Neural cell (in vitro differentiated cells): ENCODE data around the gene ZIC4. TPM values are rescaled to one million over a fixed set of nuclear protein-coding genes. Genes with fewer than 3 reads are reported as not detected.

Experiments used
- H2AFZ ChIP-seq: fragments of 200-600, 300-800 bp; sonication (generic), shearing (Covaris generic); 2 replicates; pipeline ENCODE4 v1.6.0; 2014; ENCODE audit warnings: low read depth, mild to moderate bottlenecking, antibody characterized with exemption, low read length, moderate library complexity
- H3F3A ChIP-seq: fragments of 200-600 bp; shearing (Covaris generic); 2 replicates; pipeline ENCODE4 v1.6.1; 2016; ENCODE audit warnings: mild to moderate bottlenecking, moderate library complexity, mixed read lengths, antibody characterized with exemption, low read length; ENCODE audit not compliant: insufficient read depth, poor library complexity, severe bottlenecking
- H3K27ac ChIP-seq: fragments of 200-600, 300-800 bp; sonication (generic), shearing (Covaris generic); 2 replicates; pipeline ENCODE4 v1.5.1; 2014; ENCODE audit warnings: mild to moderate bottlenecking, low read length, moderate library complexity
- H3K27me3 ChIP-seq: fragments of 300-800, 200-600 bp; sonication (generic), shearing (Covaris generic); 2 replicates; pipeline ENCODE4 v1.6.0; 2014; ENCODE audit warnings: mild to moderate bottlenecking, low read depth, low read length, moderate library complexity; ENCODE audit not compliant: insufficient read depth
- H3K36me3 ChIP-seq: fragments of 300-800, 200-600 bp; sonication (generic), shearing (Covaris generic); 2 replicates; pipeline ENCODE4 v1.5.1; 2014; ENCODE audit warnings: mild to moderate bottlenecking, antibody characterized with exemption, low read length, moderate library complexity; ENCODE audit not compliant: insufficient read depth
- H3K4me2 ChIP-seq: fragments of 300-800, 200-600 bp; sonication (generic), shearing (Covaris generic); 2 replicates; pipeline ENCODE4 v1.6.0; 2014; ENCODE audit warnings: mild to moderate bottlenecking, low read length
- H3K4me3 ChIP-seq: fragments of 300-800, 200-600 bp; sonication (generic), shearing (Covaris generic); 2 replicates; pipeline ENCODE4 v1.5.1; 2014; ENCODE audit warnings: mild to moderate bottlenecking, low read length, moderate library complexity
- H3K79me2 ChIP-seq: fragments of 200-600 bp; shearing (Covaris generic); replicated peaks from 2 replicates; pipeline ENCODE4 v1.6.0; 2014; ENCODE audit warnings: mild to moderate bottlenecking, low read length, moderate library complexity; ENCODE audit not compliant: insufficient read depth
- H3K9ac ChIP-seq: fragments of 300-800, 200-600 bp; sonication (generic), shearing (Covaris generic); 2 replicates; pipeline ENCODE4 v1.6.1; 2016; ENCODE audit warnings: mild to moderate bottlenecking, low read length, mixed read lengths
- H3K9me2 ChIP-seq: fragments of 200-600 bp; shearing (Covaris generic); 2 replicates; pipeline ENCODE4 v1.6.1; 2016; ENCODE audit warnings: mild to moderate bottlenecking, low read length, mixed read lengths; ENCODE audit not compliant: insufficient read depth
- H3K9me3 ChIP-seq: fragments of 200-600, 300-800 bp; sonication (generic), shearing (Covaris generic); 2 replicates; pipeline ENCODE4 v1.6.1; 2016; ENCODE audit warnings: mild to moderate bottlenecking, mixed run types, low read length, moderate library complexity, mixed read lengths
- H4K20me1 ChIP-seq: fragments of 200-600 bp; shearing (Covaris generic); 2 replicates; pipeline ENCODE4 v1.6.1; 2016; ENCODE audit warnings: mild to moderate bottlenecking, mixed run types; ENCODE audit not compliant: insufficient read depth
- EP300 ChIP-seq: fragments of 450-650 bp; conservative IDR thresholded peaks from 2 replicates; pipeline ENCODE4 v1.6.1; 2014; ENCODE audit warnings: antibody characterized with exemption, mild to moderate bottlenecking, moderate library complexity; ENCODE audit not compliant: poor library complexity, severe bottlenecking
- EZH2 ChIP-seq: fragments of 200-600, 300-800 bp; shearing (Covaris generic), sonication (generic); IDR thresholded peaks from 2 replicates; pipeline ENCODE4 v1.6.1; 2014; ENCODE audit warnings: antibody characterized with exemption, low read length, borderline replicate concordance, mild to moderate bottlenecking; ENCODE audit not compliant: insufficient read depth, poor library complexity, severe bottlenecking
- MXI1 ChIP-seq: fragments of 450-650 bp; conservative IDR thresholded peaks from 2 replicates; pipeline ENCODE4 v1.6.1; 2014; ENCODE audit warnings: antibody characterized with exemption, mild to moderate bottlenecking; ENCODE audit not compliant: poor library complexity, severe bottlenecking
- POLR2AphosphoS5 ChIP-seq: IDR thresholded peaks from 2 replicates; pipeline ENCODE4 v1.6.1; 2012
- RAD21 ChIP-seq: fragments of 450-650 bp; conservative IDR thresholded peaks from 2 replicates; pipeline ENCODE4 v1.6.1; 2014; ENCODE audit warnings: antibody characterized with exemption, mild to moderate bottlenecking, moderate library complexity
- REST ChIP-seq: IDR thresholded peaks from 2 replicates; pipeline ENCODE4 v1.6.1; 2012; ENCODE audit warnings: borderline replicate concordance
- SMC3 ChIP-seq: fragments of 450-650 bp; conservative IDR thresholded peaks from 2 replicates; pipeline ENCODE4 v1.6.1; 2014; ENCODE audit warnings: antibody characterized with exemption, mild to moderate bottlenecking, moderate library complexity; ENCODE audit not compliant: poor library complexity
- TAF1 ChIP-seq: IDR thresholded peaks from 2 replicates; pipeline ENCODE4 v1.6.1; 2012; ENCODE audit warnings: low read depth
- polyA plus RNA-seq: library from polyadenylated mRNA; depleted of rRNA; stranded (reverse); fragments of >200 nt; gene quantifications from 2 replicates; pipeline ENCODE4 v1.2.3, GENCODE V29; 2014
- TF ChIP-seq, protein P1 (sequence below): fragments of 450-650 bp; IDR thresholded peaks from 2 replicates; pipeline ENCODE4 v1.5.1; 2014; ENCODE audit warnings: antibody characterized with exemption, mild to moderate bottlenecking, moderate library complexity; ENCODE audit not compliant: poor library complexity, severe bottlenecking

Gene ZIC4
- polyA plus RNA-seq, 1 donor from 2014 or later, result 8.6 TPM

DNA sequence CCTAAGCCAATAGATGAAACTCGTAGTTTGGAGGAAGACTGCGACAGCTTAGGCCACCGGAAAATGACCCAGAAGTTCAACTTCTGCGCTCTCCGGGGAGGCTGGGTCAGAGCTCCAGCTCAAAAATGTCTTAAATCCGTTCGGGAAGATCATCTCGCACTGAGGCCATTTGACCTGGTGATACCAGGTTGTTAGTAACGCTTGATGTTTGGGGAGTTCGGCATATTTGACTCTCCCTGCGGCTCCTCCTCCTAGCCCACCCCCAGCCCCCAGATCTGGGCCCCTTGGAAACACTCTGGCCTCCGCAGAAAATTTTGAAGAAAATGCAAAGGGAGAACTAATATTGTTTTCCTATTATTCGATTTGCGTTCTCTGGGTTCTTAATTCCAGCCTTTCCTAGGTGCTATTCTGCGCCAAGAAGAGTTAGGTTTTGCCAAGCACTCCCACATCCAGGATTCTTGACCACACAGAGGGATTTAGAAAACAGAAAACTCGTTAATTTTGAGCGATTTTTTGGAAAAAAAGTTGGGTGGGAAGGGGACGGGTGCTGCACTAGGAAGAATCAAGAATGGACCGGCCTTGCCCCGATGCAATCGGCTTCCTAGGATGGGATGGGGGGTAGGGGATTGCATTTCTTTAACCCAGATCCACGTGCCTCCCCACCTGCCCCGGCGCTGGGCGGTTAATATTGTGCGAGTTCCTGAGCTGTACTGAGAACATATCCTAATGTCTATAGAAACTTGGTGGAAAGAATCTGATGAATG is 50.0 kb downstream of the ZIC4 start:
- Histone ChIP-seq H3K27ac (no peak overlapping the region), H3K36me3 (no peaks in the 10 kb centered on the region), H3K9me2 (no peaks in the 10 kb centered on the region), H3F3A (no peaks in the 10 kb centered on the region), H2AFZ (no peak overlapping the region), H3K4me3 (no peak overlapping the region), H3K27me3 (peaks cover 62% of the 10 kb centered on the region), H3K4me2 (no peak overlapping the region), H3K79me2 (no peaks in the 10 kb centered on the region), H3K9me3 (peaks cover 5% of the 10 kb centered on the region), H3K9ac (no peak overlapping the region), H4K20me1 (no peaks in the 10 kb centered on the region)
- TF ChIP-seq SMC3 (no peak), EP300 (no peak), EZH2 (no peak), TAF1 (no peak), REST (no peak), MXI1 (no peak), POLR2AphosphoS5 (no peak), RAD21 (no peak)
- TF ChIP-seq, protein P1, sequence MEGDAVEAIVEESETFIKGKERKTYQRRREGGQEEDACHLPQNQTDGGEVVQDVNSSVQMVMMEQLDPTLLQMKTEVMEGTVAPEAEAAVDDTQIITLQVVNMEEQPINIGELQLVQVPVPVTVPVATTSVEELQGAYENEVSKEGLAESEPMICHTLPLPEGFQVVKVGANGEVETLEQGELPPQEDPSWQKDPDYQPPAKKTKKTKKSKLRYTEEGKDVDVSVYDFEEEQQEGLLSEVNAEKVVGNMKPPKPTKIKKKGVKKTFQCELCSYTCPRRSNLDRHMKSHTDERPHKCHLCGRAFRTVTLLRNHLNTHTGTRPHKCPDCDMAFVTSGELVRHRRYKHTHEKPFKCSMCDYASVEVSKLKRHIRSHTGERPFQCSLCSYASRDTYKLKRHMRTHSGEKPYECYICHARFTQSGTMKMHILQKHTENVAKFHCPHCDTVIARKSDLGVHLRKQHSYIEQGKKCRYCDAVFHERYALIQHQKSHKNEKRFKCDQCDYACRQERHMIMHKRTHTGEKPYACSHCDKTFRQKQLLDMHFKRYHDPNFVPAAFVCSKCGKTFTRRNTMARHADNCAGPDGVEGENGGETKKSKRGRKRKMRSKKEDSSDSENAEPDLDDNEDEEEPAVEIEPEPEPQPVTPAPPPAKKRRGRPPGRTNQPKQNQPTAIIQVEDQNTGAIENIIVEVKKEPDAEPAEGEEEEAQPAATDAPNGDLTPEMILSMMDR, result no peak

DNA sequence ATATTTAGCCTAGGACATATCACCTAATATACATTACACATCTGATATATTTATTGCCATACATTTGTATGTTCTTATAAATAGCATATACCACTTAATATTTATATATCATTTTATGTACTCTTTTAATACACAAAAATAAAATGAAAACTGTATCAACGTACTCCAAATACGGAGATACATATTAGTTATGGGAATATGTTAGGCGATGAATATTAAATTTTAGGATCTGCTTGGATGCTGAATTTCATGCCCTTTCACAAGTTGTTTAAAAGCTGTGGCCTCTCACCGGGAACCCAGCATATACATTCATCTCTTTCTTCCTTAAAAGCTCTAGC is 50.6 kb downstream of the ZIC4 start:
- H3K4me2 ChIP-seq, result no peak overlapping the region
- no peaks in the 10 kb centered on the region for H3K36me3 ChIP-seq
- no peaks in the 10 kb centered on the region for H4K20me1 ChIP-seq
- H3K9ac ChIP-seq, result no peak overlapping the region
- no peaks in the 10 kb centered on the region for H3K79me2 ChIP-seq
- peaks cover 5% of the 10 kb centered on the region for H3K9me3 ChIP-seq
- no peak overlapping the region for H3K27ac ChIP-seq
- no peaks in the 10 kb centered on the region for H3F3A ChIP-seq
- H2AFZ ChIP-seq, result no peak overlapping the region
- H3K27me3 ChIP-seq, result peaks cover 62% of the 10 kb centered on the region
- H3K9me2 ChIP-seq, result no peaks in the 10 kb centered on the region
- H3K4me3 ChIP-seq, result no peak overlapping the region
- TF ChIP-seq POLR2AphosphoS5 (no peak), EZH2 (no peak), MXI1 (no peak), RAD21 (no peak), SMC3 (no peak), EP300 (no peak), REST (no peak), TAF1 (no peak)
- TF ChIP-seq, protein P1, result no peak
